ENCODE results near the gene ZNF177.

Gene ZNF177

GRCh38 chr19:9427941-9428340, 65.1 kb downstream of the ZNF177 start:
- in situ Hi-C loops (cut with MboI; ENCODE audit: low sequenced_read_pairs) = no loop called here

GRCh38 chr19:9430444-9430843, 67.6 kb downstream of the ZNF177 start:
- in situ Hi-C loops (cut with MboI; ENCODE audit: low sequenced_read_pairs) = no loop called here

GRCh38 chr19:9431475-9431874, 68.7 kb downstream of the ZNF177 start:
- in situ Hi-C loops (cut with MboI; ENCODE audit: low sequenced_read_pairs) = no loop called here

All from HL-60/S4 treated with retinoic acid at 250 ng/mL for 4 days and 3 days (cell line).